OCI-LY1 (cell line): ENCODE measurements around the gene PIP5K1C.

ENCODE experiments used
- H2AFZ ChIP-seq: fragments of 200-600 bp; sonication (generic), shearing (Covaris generic); 2 replicates; pipeline ENCODE4 v1.6.0; 2014; ENCODE audit warnings: antibody characterized with exemption, mild to moderate bottlenecking, low read length
- H3F3A ChIP-seq: fragments of 200-600 bp; sonication (generic), shearing (Covaris generic); 2 replicates; pipeline ENCODE4 v1.6.0; 2014; ENCODE audit warnings: mild to moderate bottlenecking, antibody characterized with exemption, low read length, moderate library complexity; ENCODE audit not compliant: insufficient read depth
- H3K27ac ChIP-seq: fragments of 200-600 bp; sonication (generic); 2 replicates; pipeline ENCODE4 v1.5.1; 2014; ENCODE audit warnings: low read length, mixed run types, mild to moderate bottlenecking, low read depth; ENCODE audit not compliant: poor library complexity, severe bottlenecking
- H3K27me3 ChIP-seq: fragments of 200-600 bp; sonication (generic); 2 replicates; pipeline ENCODE4 v1.6.0; 2014; ENCODE audit warnings: antibody characterized with exemption, mild to moderate bottlenecking, low read length, moderate library complexity; ENCODE audit not compliant: insufficient read depth
- H3K36me3 ChIP-seq: fragments of 200-600 bp; sonication (generic); 2 replicates; pipeline ENCODE4 v1.6.1; 2014; ENCODE audit warnings: mild to moderate bottlenecking, antibody characterized with exemption, low read length, moderate library complexity, mixed read lengths; ENCODE audit not compliant: insufficient read depth
- H3K4me1 ChIP-seq: fragments of 200-600 bp; sonication (generic); 2 replicates; pipeline ENCODE4 v1.5.1; 2014; ENCODE audit warnings: mild to moderate bottlenecking, low read length, moderate library complexity; ENCODE audit not compliant: insufficient read depth, severe bottlenecking
- H3K4me2 ChIP-seq: fragments of 200-600 bp; sonication (generic), shearing (Covaris generic); 2 replicates; pipeline ENCODE4 v1.6.1; 2014; ENCODE audit warnings: low read length
- H3K4me3 ChIP-seq: fragments of 200-600 bp; sonication (generic); 2 replicates; pipeline ENCODE4 v1.5.1; 2014; ENCODE audit warnings: low read length, low read depth, mild to moderate bottlenecking, mixed read lengths; ENCODE audit not compliant: poor library complexity, severe bottlenecking
- H3K79me2 ChIP-seq: fragments of 200-600 bp; shearing (Covaris generic); 2 replicates; pipeline ENCODE4 v1.6.1; 2016; ENCODE audit warnings: mixed run types, low read length, mixed read lengths; ENCODE audit not compliant: insufficient read depth
- H3K9ac ChIP-seq: fragments of 200-600 bp; sonication (generic), shearing (Covaris generic); 2 replicates; pipeline ENCODE4 v1.6.1; 2014; ENCODE audit warnings: mild to moderate bottlenecking, low read length, mixed read lengths
- H3K9me2 ChIP-seq: fragments of 200-600 bp; sonication (generic), shearing (Covaris generic); 2 replicates; pipeline ENCODE4 v1.6.1; 2014; ENCODE audit warnings: low read depth, mild to moderate bottlenecking, low read length, mixed read lengths
- H3K9me3 ChIP-seq: fragments of 200-600 bp; shearing (Covaris generic); 2 replicates; pipeline ENCODE4 v1.6.1; 2014; ENCODE audit warnings: low read length, mixed read lengths
- H4K20me1 ChIP-seq: fragments of 200-600 bp; sonication (generic), shearing (Covaris generic); 2 replicates; pipeline ENCODE4 v1.6.0; 2016; ENCODE audit warnings: mild to moderate bottlenecking, low read length; ENCODE audit not compliant: insufficient read depth
- CTCF ChIP-seq: fragments of 200-600 bp; sonication (generic), shearing (Covaris generic); IDR thresholded peaks from 2 replicates; pipeline ENCODE4 v1.5.1; 2017; ENCODE audit warnings: mild to moderate bottlenecking, antibody characterized with exemption, low read length, moderate library complexity, mixed read lengths
- EZH2 ChIP-seq: fragments of 200-600 bp; sonication (generic), shearing (Covaris generic); IDR thresholded peaks from 2 replicates; pipeline ENCODE4 v1.8.0; 2017; ENCODE audit warnings: borderline replicate concordance, mixed run types, mild to moderate bottlenecking, antibody characterized with exemption, low read length, moderate library complexity, mixed read lengths

PIP5K1C gene

GRCh38 chr19:3653081-3653795 lies 47.0 kb downstream of the PIP5K1C start:
- no peaks in the 10 kb centered on the region for H3K9me3 ChIP-seq
- no peak overlapping the region for H2AFZ ChIP-seq
- no peaks in the 10 kb centered on the region for H3K79me2 ChIP-seq
- no peak overlapping the region for H3K9ac ChIP-seq
- H3K36me3 ChIP-seq, result no peaks in the 10 kb centered on the region
- H3K4me2 ChIP-seq, result no peak overlapping the region
- no peak for TF ChIP-seq CTCF
- no peak for TF ChIP-seq EZH2
- no peaks in the 10 kb centered on the region for H3F3A ChIP-seq
- no peaks in the 10 kb centered on the region for H3K4me1 ChIP-seq
- H3K4me3 ChIP-seq, result no peak overlapping the region
- H3K9me2 ChIP-seq, result no peaks in the 10 kb centered on the region
- H3K27me3 ChIP-seq, result no peaks in the 10 kb centered on the region; the same call in 1 of the 2 replicates
- H4K20me1 ChIP-seq, result no peaks in the 10 kb centered on the region
- no peak overlapping the region for H3K27ac ChIP-seq

- TF ChIP-seq EZH2 (no peak), CTCF (no peak)
- Histone ChIP-seq H3K36me3 (no peaks in the 10 kb centered on the region), H3K4me3 (no peak overlapping the region), H3K9me3 (no peaks in the 10 kb centered on the region), H3K27me3 (no peaks in the 10 kb centered on the region; the same call in 1 of the 2 replicates), H3K27ac (no peak overlapping the region), H3K9me2 (no peaks in the 10 kb centered on the region), H3F3A (no peaks in the 10 kb centered on the region), H2AFZ (no peak overlapping the region), H4K20me1 (no peaks in the 10 kb centered on the region), H3K79me2 (no peaks in the 10 kb centered on the region), H3K9ac (no peak overlapping the region), H3K4me1 (no peaks in the 10 kb centered on the region), H3K4me2 (no peak overlapping the region)
Observed at GRCh38 chr19:3652422-3652821, 47.8 kb downstream of the PIP5K1C start.

- TF ChIP-seq EZH2 (no peak), CTCF (no peak)
- Histone ChIP-seq H3K79me2 (no peaks in the 10 kb centered on the region), H4K20me1 (no peaks in the 10 kb centered on the region), H3K9me2 (no peaks in the 10 kb centered on the region), H3F3A (no peaks in the 10 kb centered on the region), H3K27me3 (no peaks in the 10 kb centered on the region; the same call in 1 of the 2 replicates), H3K9me3 (no peaks in the 10 kb centered on the region), H3K9ac (no peak overlapping the region), H3K4me2 (no peak overlapping the region), H3K36me3 (no peaks in the 10 kb centered on the region), H3K4me1 (no peaks in the 10 kb centered on the region), H3K4me3 (no peak overlapping the region), H3K27ac (no peak overlapping the region), H2AFZ (no peak overlapping the region)
Observed at GRCh38 chr19:3651684-3652083, 48.6 kb downstream of the PIP5K1C start.
